ENCODE measurements around the gene EVC.

Gene EVC

GRCh38 chr4:5750946-5751665, 40.1 kb downstream of the EVC start:
- TF ChIP-seq SP1 (IDR thresholded peaks at IDR 0.05): no peak
- TF ChIP-seq LEF1 (IDR thresholded peaks at IDR 0.05; ENCODE audit: borderline replicate concordance): no peak
- TF ChIP-seq SUZ12 (IDR thresholded peaks at IDR 0.05): no peak
- no peak for TF ChIP-seq PKNOX1 (IDR thresholded peaks at IDR 0.05)
- TF ChIP-seq CTBP1 (IDR thresholded peaks at IDR 0.05; ENCODE audit: borderline replicate concordance): no peak
- TF ChIP-seq FOXM1 (IDR thresholded peaks at IDR 0.05; ENCODE audit: borderline replicate concordance): no peak
- no peak for TF ChIP-seq ZNF384 (IDR thresholded peaks at IDR 0.05)
- TF ChIP-seq ELF4 (IDR thresholded peaks at IDR 0.05): no peak
- no peak for TF ChIP-seq ARNT (IDR thresholded peaks at IDR 0.05)
- no peak for TF ChIP-seq FOXA1 (IDR thresholded peaks at IDR 0.05)
- TF ChIP-seq L3MBTL2 (conservative IDR thresholded peaks at IDR 0.05): no peak
- POLR2A ChIA-PET: no interaction called here
- no peak for DNase-seq (ENCODE audit: extremely low spot score)
- CTCF ChIA-PET: no interaction called here

- ChIA-PET CTCF (no interaction called here), POLR2A (no interaction called here)
- DNase-seq (ENCODE audit: extremely low spot score): no peak
These were observed 40.8 kb downstream of the EVC start for GRCh38 chr4:5751666-5752375.

GRCh38 chr4:5752376-5753184, 41.6 kb downstream of the EVC start:
- TF ChIP-seq PKNOX1 (IDR thresholded peaks at IDR 0.05) (no peak), ZNF384 (IDR thresholded peaks at IDR 0.05) (no peak), FOXM1 (IDR thresholded peaks at IDR 0.05; ENCODE audit: borderline replicate concordance) (no peak), HDGF (IDR thresholded peaks at IDR 0.05; ENCODE audit: borderline replicate concordance) (no peak), BHLHE40 (IDR thresholded peaks at IDR 0.05; ENCODE audit: borderline replicate concordance) (no peak)
- ChIA-PET CTCF (no interaction called here), POLR2A (no interaction called here)
- no peak for DNase-seq (ENCODE audit: extremely low spot score)

More at GRCh38 chr4:5751666-5752375, 40.8 kb downstream of the EVC start:
- TF ChIP-seq SUZ12 (IDR thresholded peaks at IDR 0.05) (no peak), NFRKB (IDR thresholded peaks at IDR 0.05) (no peak), FOXK2 (IDR thresholded peaks at IDR 0.05) (no peak), HDGF (IDR thresholded peaks at IDR 0.05; ENCODE audit: borderline replicate concordance) (no peak), FOXM1 (IDR thresholded peaks at IDR 0.05; ENCODE audit: borderline replicate concordance) (no peak), BHLHE40 (IDR thresholded peaks at IDR 0.05; ENCODE audit: borderline replicate concordance) (no peak), PKNOX1 (IDR thresholded peaks at IDR 0.05) (no peak), LEF1 (IDR thresholded peaks at IDR 0.05; ENCODE audit: borderline replicate concordance) (no peak), TARDBP (IDR thresholded peaks at IDR 0.05) (no peak), CTBP1 (IDR thresholded peaks at IDR 0.05; ENCODE audit: borderline replicate concordance) (no peak), L3MBTL2 (conservative IDR thresholded peaks at IDR 0.05) (no peak), ZNF384 (IDR thresholded peaks at IDR 0.05) (no peak), SP1 (IDR thresholded peaks at IDR 0.05) (no peak)

- ChIA-PET CTCF (no interaction called here), POLR2A (interaction anchor here (1.2 kb wide), 1 partner anchor 27 kb away, joined by 4 read pairs; no protein-coding TSS in a partner anchor)
- DNase-seq (ENCODE audit: extremely low spot score): no peak
- TF ChIP-seq FOXM1 (IDR thresholded peaks at IDR 0.05; ENCODE audit: borderline replicate concordance): no peak
- TF ChIP-seq FOXK2 (IDR thresholded peaks at IDR 0.05): no peak
- TF ChIP-seq L3MBTL2 (conservative IDR thresholded peaks at IDR 0.05): no peak
These were observed 42.4 kb downstream of the EVC start for GRCh38 chr4:5753366-5753765.

GRCh38 chr4:5753766-5754528, 42.9 kb downstream of the EVC start:
- POLR2A ChIA-PET: interaction anchor here (1.2 kb wide), 1 partner anchor 27 kb away, joined by 4 read pairs; no protein-coding TSS in a partner anchor
- no peak for TF ChIP-seq FOXA1 (IDR thresholded peaks at IDR 0.05)
- TF ChIP-seq NFRKB (IDR thresholded peaks at IDR 0.05): no peak
- no peak for TF ChIP-seq LEF1 (IDR thresholded peaks at IDR 0.05; ENCODE audit: borderline replicate concordance)
- CTCF ChIA-PET: no interaction called here
- no peak for DNase-seq (ENCODE audit: extremely low spot score)

- CTCF ChIA-PET: no interaction called here
- POLR2A ChIA-PET: no interaction called here
- no peak for DNase-seq (ENCODE audit: extremely low spot score)
- no peak for TF ChIP-seq FOXA1 (IDR thresholded peaks at IDR 0.05)
- TF ChIP-seq PKNOX1 (IDR thresholded peaks at IDR 0.05): no peak
- no peak for TF ChIP-seq HDGF (IDR thresholded peaks at IDR 0.05; ENCODE audit: borderline replicate concordance)
- TF ChIP-seq SUZ12 (IDR thresholded peaks at IDR 0.05): no peak
- TF ChIP-seq ARNT (IDR thresholded peaks at IDR 0.05): no peak
These were observed 43.5 kb downstream of the EVC start for GRCh38 chr4:5754529-5754881.
